Hepatocyte (in vitro differentiated cells): ENCODE measurements around the gene ILF3. TPM values are rescaled to one million over a fixed set of nuclear protein-coding genes. Genes with fewer than 3 reads are reported as not detected.

Experiments used
- DNase-seq: peaks from one replicate; pipeline ENCODE4 v3.0.0-alpha.2; 2016; ENCODE audit warnings: low spot score
- H2AFZ ChIP-seq: fragments of 200-600 bp; sonication (generic); 2 replicates; pipeline ENCODE4 v1.6.0; 2016; ENCODE audit warnings: antibody characterized with exemption, mild to moderate bottlenecking
- H3K27ac ChIP-seq: fragments of 200-600 bp; sonication (generic); 2 replicates; pipeline ENCODE4 v1.5.1; 2016; ENCODE audit warnings: mild to moderate bottlenecking
- H3K27me3 ChIP-seq: fragments of 200-600 bp; sonication (generic); 2 replicates; pipeline ENCODE4 v1.6.1; 2016
- H3K36me3 ChIP-seq: fragments of 200-600 bp; sonication (generic); replicated peaks from 2 replicates; pipeline ENCODE4 v1.5.1; 2016; ENCODE audit warnings: low read depth; ENCODE audit not compliant: insufficient read depth
- H3K4me1 ChIP-seq: fragments of 200-600 bp; sonication (generic); 2 replicates; pipeline ENCODE4 v1.5.1; 2016; ENCODE audit warnings: mild to moderate bottlenecking, moderate library complexity; ENCODE audit not compliant: insufficient read depth
- H3K4me2 ChIP-seq: fragments of 200-600 bp; sonication (generic); 2 replicates; pipeline ENCODE4 v1.6.0; 2016
- H3K4me3 ChIP-seq: fragments of 200-600 bp; sonication (generic); 2 replicates; pipeline ENCODE4 v1.5.1; 2016; ENCODE audit warnings: mild to moderate bottlenecking
- H3K79me2 ChIP-seq: fragments of 200-600 bp; sonication (generic); 2 replicates; pipeline ENCODE4 v1.6.0; 2017; ENCODE audit warnings: mild to moderate bottlenecking
- H3K9me2 ChIP-seq: fragments of 200-600 bp; sonication (generic); replicated peaks from 2 replicates; pipeline ENCODE4 v1.6.0; 2017; ENCODE audit warnings: mild to moderate bottlenecking; ENCODE audit not compliant: insufficient read depth
- H3K9me3 ChIP-seq: fragments of 200-600 bp; sonication (generic); 2 replicates; pipeline ENCODE4 v1.5.1; 2016; ENCODE audit warnings: low read depth, mild to moderate bottlenecking
- H4K20me1 ChIP-seq: fragments of 200-600 bp; sonication (generic); 2 replicates; pipeline ENCODE4 v1.6.0; 2016; ENCODE audit warnings: mild to moderate bottlenecking; ENCODE audit not compliant: insufficient read depth, poor library complexity, severe bottlenecking
- CTCF ChIP-seq: fragments of 200-600 bp; sonication (generic); IDR thresholded peaks from 2 replicates; pipeline ENCODE4 v1.5.1; 2016; ENCODE audit warnings: antibody characterized with exemption, mild to moderate bottlenecking; ENCODE audit not compliant: poor library complexity
- EZH2 ChIP-seq: fragments of 200-600 bp; sonication (generic); IDR thresholded peaks from 2 replicates; pipeline ENCODE4 v1.6.1; 2016; ENCODE audit warnings: antibody characterized with exemption, mild to moderate bottlenecking, borderline replicate concordance
- EZH2phosphoT487 ChIP-seq: fragments of 200-600 bp; sonication (generic); IDR thresholded peaks from one replicate; pipeline ENCODE4 v1.6.1; 2018; ENCODE audit warnings: antibody characterized with exemption, mild to moderate bottlenecking, low read depth, moderate library complexity; ENCODE audit not compliant: unreplicated experiment, severe bottlenecking
- WGBS: methylation state at CpG from one replicate; pipeline ENCODE4 v1.1.6; 2016; ENCODE audit warnings: low lambda C conversion rate; ENCODE audit errors: missing lambda C conversion rate; 5-methylcytosine and 5-hydroxymethylcytosine counted together
- polyA plus RNA-seq: library from polyadenylated mRNA; unstranded; fragments of >200 nt; fragmentation: Nextera tagmentation; extraction: Ambion mirVana; gene quantifications from 2 replicates; pipeline ENCODE4 v1.2.1, GENCODE V29; 2016
- total RNA-seq: library from RNA; depleted of rRNA; stranded (reverse); fragments of >200 nt; gene quantifications from 2 replicates; pipeline ENCODE4 v1.2.3, GENCODE V29; 2014

Gene ILF3
- total and polyA plus RNA-seq, 2 experiments from 2014 or later = 120 to 149 TPM

DNA sequence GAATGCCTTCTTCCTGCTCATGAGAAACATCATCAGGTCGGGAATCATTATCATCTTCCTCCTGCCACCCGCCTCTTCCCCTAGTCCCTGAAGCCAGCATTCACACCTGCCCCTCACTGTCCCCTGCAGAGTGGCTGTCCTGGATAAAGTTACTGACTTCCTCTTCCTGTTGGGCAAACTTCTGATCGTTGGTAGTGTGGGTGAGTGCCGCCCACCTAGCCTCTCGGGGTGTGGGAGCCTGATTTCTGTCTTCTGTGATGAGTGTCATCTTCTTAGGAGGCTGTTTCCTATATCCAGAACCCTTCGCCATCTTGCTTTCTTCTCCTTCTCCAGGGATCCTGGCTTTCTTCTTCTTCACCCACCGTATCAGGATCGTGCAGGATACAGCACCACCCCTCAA, 16.3 kb upstream of the ILF3 start:
- no peak overlapping the region for H3K4me3 ChIP-seq
- no peak for DNase-seq
- no peaks in the 10 kb centered on the region for H3K79me2 ChIP-seq
- no peak overlapping the region for H2AFZ ChIP-seq
- no peaks in the 10 kb centered on the region for H3K36me3 ChIP-seq
- WGBS = 90% methylated on average over 8 of the region's 8 CpGs
- no peak overlapping the region for H3K4me2 ChIP-seq
- no peak overlapping the region for H3K27ac ChIP-seq
- no peaks in the 10 kb centered on the region for H3K27me3 ChIP-seq
- H4K20me1 ChIP-seq = no peaks in the 10 kb centered on the region
- H3K9me2 ChIP-seq = no peaks in the 10 kb centered on the region
- TF ChIP-seq EZH2phosphoT487 (no peak), EZH2 (no peak), CTCF (no peak)
- H3K9me3 ChIP-seq = no peaks in the 10 kb centered on the region
- H3K4me1 ChIP-seq = peaks cover 6% of the 10 kb centered on the region

GRCh38 chr19:10639836-10640235, 14.3 kb upstream of the ILF3 start:
- Histone ChIP-seq H3K9me3 (no peaks in the 10 kb centered on the region), H3K79me2 (no peaks in the 10 kb centered on the region), H3K9me2 (no peaks in the 10 kb centered on the region), H3K4me2 (no peak overlapping the region), H3K27ac (no peak overlapping the region), H2AFZ (no peak overlapping the region), H4K20me1 (no peaks in the 10 kb centered on the region), H3K27me3 (no peaks in the 10 kb centered on the region), H3K4me1 (peaks cover 23% of the 10 kb centered on the region), H3K36me3 (no peaks in the 10 kb centered on the region), H3K4me3 (no peak overlapping the region)
- 92% methylated on average over 7 of the region's 8 CpGs for WGBS
- TF ChIP-seq EZH2 (no peak), CTCF (no peak), EZH2phosphoT487 (no peak)
- DNase-seq = no peak

- no peaks in the 10 kb centered on the region for H3K9me2 ChIP-seq
- no peak overlapping the region for H2AFZ ChIP-seq
- H4K20me1 ChIP-seq = no peaks in the 10 kb centered on the region
- no peak overlapping the region for H3K4me2 ChIP-seq
- H3K79me2 ChIP-seq = no peaks in the 10 kb centered on the region
- H3K4me1 ChIP-seq = peaks cover 23% of the 10 kb centered on the region
- H3K36me3 ChIP-seq = no peaks in the 10 kb centered on the region
- DNase-seq = no peak
- H3K4me3 ChIP-seq = no peak overlapping the region
- 75% methylated on average over 2 of the region's 2 CpGs for WGBS
- no peaks in the 10 kb centered on the region for H3K9me3 ChIP-seq
- TF ChIP-seq CTCF (no peak), EZH2 (no peak), EZH2phosphoT487 (no peak)
- H3K27ac ChIP-seq = no peak overlapping the region
- H3K27me3 ChIP-seq = no peaks in the 10 kb centered on the region
Observed at GRCh38 chr19:10640361-10640760, 13.8 kb upstream of the ILF3 start.

- H3K79me2 ChIP-seq = no peaks in the 10 kb centered on the region
- no peak overlapping the region for H3K4me2 ChIP-seq
- H3K27ac ChIP-seq = no peak overlapping the region
- no peaks in the 10 kb centered on the region for H4K20me1 ChIP-seq
- H3K36me3 ChIP-seq = no peaks in the 10 kb centered on the region
- no peak overlapping the region for H3K4me3 ChIP-seq
- H3K27me3 ChIP-seq = no peaks in the 10 kb centered on the region
- WGBS = 95% methylated on average over 4 of the region's 4 CpGs
- TF ChIP-seq CTCF (no peak), EZH2 (no peak), EZH2phosphoT487 (no peak)
- no peak overlapping the region for H2AFZ ChIP-seq
- H3K9me3 ChIP-seq = no peaks in the 10 kb centered on the region
- DNase-seq = no peak
- H3K9me2 ChIP-seq = no peaks in the 10 kb centered on the region
- H3K4me1 ChIP-seq = peaks cover 23% of the 10 kb centered on the region
Observed at GRCh38 chr19:10641248-10641647, 12.9 kb upstream of the ILF3 start.
